ENCODE results near the gene KCNIP4.

The KCNIP4 gene

DNA sequence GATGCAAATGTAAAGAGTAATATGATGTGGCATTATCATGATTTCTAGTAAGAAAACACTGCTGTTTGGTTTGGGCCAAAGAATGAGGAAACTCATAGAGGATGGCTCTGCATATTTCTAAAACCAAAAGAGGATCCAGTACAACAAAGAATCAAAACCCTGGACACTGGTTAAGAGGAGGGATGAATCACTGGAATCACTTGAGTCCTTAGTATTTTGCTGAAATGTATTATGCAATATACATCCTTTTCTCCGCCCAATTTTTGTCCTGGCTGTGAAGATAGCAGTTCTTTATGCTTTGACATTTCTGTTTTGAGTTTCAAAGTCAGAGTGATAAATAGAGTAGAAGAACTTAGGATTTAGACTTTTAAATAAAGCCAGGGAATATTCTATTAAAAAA is 902.4 kb downstream of the KCNIP4 start:
- Histone ChIP-seq H3K27ac (replicated peaks) (no peak overlapping the region), H3K4me3 (replicated peaks; ENCODE audit: insufficient read depth, low read length) (no peak overlapping the region), H3K27me3 (ENCODE audit: insufficient read depth, poor library complexity, severe bottlenecking) (no peaks in the 10 kb centered on the region)
- no peak for DNase-seq (ENCODE audit: low read depth in 1 of 2, low spot score in 1 of 2)
- TF ChIP-seq, protein P1, sequence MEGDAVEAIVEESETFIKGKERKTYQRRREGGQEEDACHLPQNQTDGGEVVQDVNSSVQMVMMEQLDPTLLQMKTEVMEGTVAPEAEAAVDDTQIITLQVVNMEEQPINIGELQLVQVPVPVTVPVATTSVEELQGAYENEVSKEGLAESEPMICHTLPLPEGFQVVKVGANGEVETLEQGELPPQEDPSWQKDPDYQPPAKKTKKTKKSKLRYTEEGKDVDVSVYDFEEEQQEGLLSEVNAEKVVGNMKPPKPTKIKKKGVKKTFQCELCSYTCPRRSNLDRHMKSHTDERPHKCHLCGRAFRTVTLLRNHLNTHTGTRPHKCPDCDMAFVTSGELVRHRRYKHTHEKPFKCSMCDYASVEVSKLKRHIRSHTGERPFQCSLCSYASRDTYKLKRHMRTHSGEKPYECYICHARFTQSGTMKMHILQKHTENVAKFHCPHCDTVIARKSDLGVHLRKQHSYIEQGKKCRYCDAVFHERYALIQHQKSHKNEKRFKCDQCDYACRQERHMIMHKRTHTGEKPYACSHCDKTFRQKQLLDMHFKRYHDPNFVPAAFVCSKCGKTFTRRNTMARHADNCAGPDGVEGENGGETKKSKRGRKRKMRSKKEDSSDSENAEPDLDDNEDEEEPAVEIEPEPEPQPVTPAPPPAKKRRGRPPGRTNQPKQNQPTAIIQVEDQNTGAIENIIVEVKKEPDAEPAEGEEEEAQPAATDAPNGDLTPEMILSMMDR (IDR thresholded peaks at IDR 0.05; ENCODE audit: insufficient read depth, low read length), result no peak
- no peak for TF ChIP-seq SPI1 (IDR thresholded peaks at IDR 0.05; ENCODE audit: borderline replicate concordance, low read depth)
- TF ChIP-seq, protein P2, sequence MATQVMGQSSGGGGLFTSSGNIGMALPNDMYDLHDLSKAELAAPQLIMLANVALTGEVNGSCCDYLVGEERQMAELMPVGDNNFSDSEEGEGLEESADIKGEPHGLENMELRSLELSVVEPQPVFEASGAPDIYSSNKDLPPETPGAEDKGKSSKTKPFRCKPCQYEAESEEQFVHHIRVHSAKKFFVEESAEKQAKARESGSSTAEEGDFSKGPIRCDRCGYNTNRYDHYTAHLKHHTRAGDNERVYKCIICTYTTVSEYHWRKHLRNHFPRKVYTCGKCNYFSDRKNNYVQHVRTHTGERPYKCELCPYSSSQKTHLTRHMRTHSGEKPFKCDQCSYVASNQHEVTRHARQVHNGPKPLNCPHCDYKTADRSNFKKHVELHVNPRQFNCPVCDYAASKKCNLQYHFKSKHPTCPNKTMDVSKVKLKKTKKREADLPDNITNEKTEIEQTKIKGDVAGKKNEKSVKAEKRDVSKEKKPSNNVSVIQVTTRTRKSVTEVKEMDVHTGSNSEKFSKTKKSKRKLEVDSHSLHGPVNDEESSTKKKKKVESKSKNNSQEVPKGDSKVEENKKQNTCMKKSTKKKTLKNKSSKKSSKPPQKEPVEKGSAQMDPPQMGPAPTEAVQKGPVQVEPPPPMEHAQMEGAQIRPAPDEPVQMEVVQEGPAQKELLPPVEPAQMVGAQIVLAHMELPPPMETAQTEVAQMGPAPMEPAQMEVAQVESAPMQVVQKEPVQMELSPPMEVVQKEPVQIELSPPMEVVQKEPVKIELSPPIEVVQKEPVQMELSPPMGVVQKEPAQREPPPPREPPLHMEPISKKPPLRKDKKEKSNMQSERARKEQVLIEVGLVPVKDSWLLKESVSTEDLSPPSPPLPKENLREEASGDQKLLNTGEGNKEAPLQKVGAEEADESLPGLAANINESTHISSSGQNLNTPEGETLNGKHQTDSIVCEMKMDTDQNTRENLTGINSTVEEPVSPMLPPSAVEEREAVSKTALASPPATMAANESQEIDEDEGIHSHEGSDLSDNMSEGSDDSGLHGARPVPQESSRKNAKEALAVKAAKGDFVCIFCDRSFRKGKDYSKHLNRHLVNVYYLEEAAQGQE (IDR thresholded peaks at IDR 0.05; ENCODE audit: insufficient replicate concordance, low read depth), result no peak
- no peak for TF ChIP-seq POLR2AphosphoS5 (IDR thresholded peaks at IDR 0.05; ENCODE audit: low read depth)

DNA sequence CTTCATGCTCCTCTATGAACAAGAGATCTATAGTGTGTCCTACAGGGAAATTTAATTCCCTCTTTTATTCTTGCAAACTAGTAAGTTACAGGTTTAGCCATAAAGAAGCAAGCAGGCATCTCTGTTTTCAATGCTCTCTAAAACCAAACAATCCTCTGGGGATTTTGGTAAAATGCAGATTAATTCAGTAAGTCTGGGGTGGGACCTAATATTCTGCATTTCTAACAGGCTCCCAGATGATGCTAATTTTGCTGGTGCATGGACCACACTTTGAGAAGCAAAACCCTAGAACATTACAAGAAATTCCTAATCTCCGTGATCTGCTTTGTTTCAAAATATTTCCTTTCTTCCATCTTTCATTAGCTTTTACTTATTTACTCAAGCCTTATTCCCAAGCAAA is 903.5 kb downstream of the KCNIP4 start:
- no peak for TF ChIP-seq POLR2AphosphoS5 (IDR thresholded peaks at IDR 0.05; ENCODE audit: low read depth)
- no peak overlapping the region for H3K27ac ChIP-seq (replicated peaks)
- no peaks in the 10 kb centered on the region for H3K27me3 ChIP-seq (ENCODE audit: insufficient read depth, poor library complexity, severe bottlenecking)
- H3K4me3 ChIP-seq (replicated peaks; ENCODE audit: insufficient read depth, low read length), result no peak overlapping the region
- no peak for DNase-seq (ENCODE audit: low read depth in 1 of 2, low spot score in 1 of 2)

DNA sequence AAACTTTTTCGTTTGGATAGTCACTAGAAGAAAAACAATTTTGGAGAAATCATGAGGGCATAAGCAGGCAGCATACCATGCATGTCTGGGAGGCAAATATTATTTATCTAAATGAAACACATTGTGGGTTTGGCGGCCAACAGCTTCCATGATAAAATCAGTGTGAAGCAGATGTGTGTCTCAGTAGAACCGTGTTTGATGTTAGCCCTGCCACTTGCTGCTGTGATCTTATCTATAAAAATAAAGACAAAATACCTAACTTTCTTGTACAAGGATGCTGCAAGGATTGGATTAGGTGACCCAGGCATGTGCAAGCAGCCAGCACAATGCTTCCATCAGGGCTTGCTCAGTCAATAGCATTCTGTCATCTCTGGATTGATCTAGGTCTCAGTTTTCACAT is 906.9 kb downstream of the KCNIP4 start:
- DNase-seq (ENCODE audit: low read depth in 1 of 2, low spot score in 1 of 2), result no peak
- no peak overlapping the region for H3K4me3 ChIP-seq (replicated peaks; ENCODE audit: insufficient read depth, low read length)
- TF ChIP-seq POLR2AphosphoS5 (IDR thresholded peaks at IDR 0.05; ENCODE audit: low read depth) (no peak), GABPA (IDR thresholded peaks at IDR 0.05; ENCODE audit: low read depth) (no peak), SPI1 (IDR thresholded peaks at IDR 0.05; ENCODE audit: borderline replicate concordance, low read depth) (no peak)
- TF ChIP-seq, protein P1 (IDR thresholded peaks at IDR 0.05; ENCODE audit: insufficient read depth, low read length), result no peak
- TF ChIP-seq, protein P2 (IDR thresholded peaks at IDR 0.05; ENCODE audit: insufficient replicate concordance, low read depth), result no peak
- no peak overlapping the region for H3K27ac ChIP-seq (replicated peaks)
- no peaks in the 10 kb centered on the region for H3K27me3 ChIP-seq (ENCODE audit: insufficient read depth, poor library complexity, severe bottlenecking)

DNA sequence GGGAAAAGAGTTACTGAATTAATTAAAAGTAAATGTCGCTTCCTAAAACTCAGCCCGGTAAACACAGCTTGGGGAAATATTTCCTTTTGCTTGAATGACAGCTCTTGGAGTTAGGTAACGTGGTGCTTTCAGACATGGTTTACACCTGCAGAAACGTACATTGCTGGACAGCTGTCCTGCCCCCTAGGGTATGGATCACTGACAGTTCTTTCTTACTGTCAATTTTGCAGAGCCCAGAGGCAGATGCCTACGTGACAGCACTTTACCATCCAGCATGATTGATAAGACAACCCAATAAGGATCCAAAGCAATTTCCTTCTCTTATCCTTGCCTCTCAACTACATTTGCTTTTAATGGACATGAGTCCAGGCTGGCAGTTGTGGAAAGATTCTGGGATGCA is 913.8 kb downstream of the KCNIP4 start:
- Histone ChIP-seq H3K27me3 (ENCODE audit: insufficient read depth, poor library complexity, severe bottlenecking) (no peaks in the 10 kb centered on the region), H3K27ac (replicated peaks) (no peak overlapping the region), H3K4me3 (replicated peaks; ENCODE audit: insufficient read depth, low read length) (no peak overlapping the region)
- TF ChIP-seq, protein P2 (IDR thresholded peaks at IDR 0.05; ENCODE audit: insufficient replicate concordance, low read depth), result no peak
- TF ChIP-seq GABPA (IDR thresholded peaks at IDR 0.05; ENCODE audit: low read depth) (no peak), POLR2AphosphoS5 (IDR thresholded peaks at IDR 0.05; ENCODE audit: low read depth) (no peak), SPI1 (IDR thresholded peaks at IDR 0.05; ENCODE audit: borderline replicate concordance, low read depth) (no peak)
- TF ChIP-seq, protein P1 (IDR thresholded peaks at IDR 0.05; ENCODE audit: insufficient read depth, low read length), result no peak
- no peak for DNase-seq (ENCODE audit: low read depth in 1 of 2, low spot score in 1 of 2)

Data from HL-60 (cell line).